Measurements from ENCODE around the gene PPP2R2C.

The PPP2R2C gene

GRCh38 chr4:6378493-6379445 is 93.6 kb downstream of the PPP2R2C start:
- DNase-seq (ENCODE audit: extremely low read depth, low read depth), result no peak
- no peak for TF ChIP-seq CTCF (IDR thresholded peaks at IDR 0.05; ENCODE audit: low read depth, low read length)

- DNase-seq (ENCODE audit: extremely low read depth, low read depth), result no peak
- no peak for TF ChIP-seq CTCF (IDR thresholded peaks at IDR 0.05; ENCODE audit: low read depth, low read length)
These were observed 94.6 kb downstream of the PPP2R2C start for GRCh38 chr4:6377626-6378492.

GRCh38 chr4:6375620-6376295 is 96.7 kb downstream of the PPP2R2C start:
- no peak for TF ChIP-seq CTCF (IDR thresholded peaks at IDR 0.05; ENCODE audit: low read depth, low read length)
- no peak for DNase-seq (ENCODE audit: extremely low read depth, low read depth)

- TF ChIP-seq CTCF (IDR thresholded peaks at IDR 0.05; ENCODE audit: low read depth, low read length), result no peak
- no peak for DNase-seq (ENCODE audit: extremely low read depth, low read depth)
These were observed 97.8 kb downstream of the PPP2R2C start for GRCh38 chr4:6374575-6374974.

- no peak for DNase-seq (ENCODE audit: extremely low read depth, low read depth)
- TF ChIP-seq CTCF (IDR thresholded peaks at IDR 0.05; ENCODE audit: low read depth, low read length), result no peak
These were observed 98.6 kb downstream of the PPP2R2C start for GRCh38 chr4:6373541-6374410.

- no peak for DNase-seq (ENCODE audit: extremely low read depth, low read depth)
- no peak for TF ChIP-seq CTCF (IDR thresholded peaks at IDR 0.05; ENCODE audit: low read depth, low read length)
These were observed 99.5 kb downstream of the PPP2R2C start for GRCh38 chr4:6372649-6373525.

Measured in AG09319 (cell line).